COLO829 (cell line): Measurements from ENCODE around the gene IST1.
"Not testable (repeated sequence)": the region's sequence is repeated elsewhere in the genome, so short reads cannot be mapped to it uniquely, and the experiment has no call there.

Source experiments
- DNase-seq: peaks from one replicate; pipeline ENCODE4 v3.0.0; 2012; ENCODE audit warnings: low spot score

IST1 gene

GRCh38 chr16:71882505-71883167 is 12.7 kb upstream of the IST1 start:
- peak; percentile 60 for DNase-seq

GRCh38 chr16:71883168-71883848 is 12.0 kb upstream of the IST1 start:
- DNase-seq, result no peak

DNA sequence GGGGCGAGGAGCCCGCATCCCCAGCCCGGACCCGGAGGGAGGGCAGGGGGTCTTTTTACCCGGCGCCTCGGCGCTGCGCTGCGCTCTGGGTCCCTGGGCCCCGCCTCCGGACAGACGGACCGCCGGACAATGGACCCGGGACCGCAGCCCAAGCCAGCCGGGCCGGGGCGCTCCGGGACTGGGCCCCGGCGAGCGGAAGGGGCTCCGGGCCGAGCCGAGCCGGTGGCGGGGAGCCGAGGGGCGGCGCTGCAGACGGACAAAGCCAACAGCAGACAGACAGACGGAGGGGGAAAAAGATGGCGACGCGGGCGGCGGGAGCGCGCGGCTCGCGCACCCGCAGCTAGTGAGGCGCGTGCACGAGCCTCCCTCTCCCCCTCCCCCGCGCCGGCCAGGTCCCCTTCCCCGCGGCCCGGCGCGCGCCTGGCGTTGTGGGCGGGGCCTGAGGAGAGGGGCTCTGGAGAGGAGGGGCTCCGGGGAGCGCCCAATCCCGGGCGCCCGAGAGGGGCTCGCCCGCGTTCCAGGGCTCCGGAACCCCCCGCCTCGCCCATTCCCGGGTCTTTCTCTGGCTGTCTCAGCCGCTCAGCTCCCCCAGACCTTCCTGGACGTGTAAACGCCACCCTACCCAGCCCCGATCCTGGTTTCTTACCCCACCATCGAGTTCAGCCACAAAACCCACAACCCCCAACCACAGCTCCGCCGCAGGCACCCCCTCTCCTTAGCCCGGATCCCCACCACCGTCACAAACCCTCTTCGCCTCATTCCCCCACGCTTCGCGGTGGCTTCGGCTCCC is 11.3 kb upstream of the IST1 start, which contains the start of gene ZNF821:
Gene ZNF821 (minus strand): TSS at position 334 of the 790 bp plus-strand sequence. CDS start 4,236 bp downstream, outside the sequence.
- DNase-seq, result peak; percentile 59

DNA sequence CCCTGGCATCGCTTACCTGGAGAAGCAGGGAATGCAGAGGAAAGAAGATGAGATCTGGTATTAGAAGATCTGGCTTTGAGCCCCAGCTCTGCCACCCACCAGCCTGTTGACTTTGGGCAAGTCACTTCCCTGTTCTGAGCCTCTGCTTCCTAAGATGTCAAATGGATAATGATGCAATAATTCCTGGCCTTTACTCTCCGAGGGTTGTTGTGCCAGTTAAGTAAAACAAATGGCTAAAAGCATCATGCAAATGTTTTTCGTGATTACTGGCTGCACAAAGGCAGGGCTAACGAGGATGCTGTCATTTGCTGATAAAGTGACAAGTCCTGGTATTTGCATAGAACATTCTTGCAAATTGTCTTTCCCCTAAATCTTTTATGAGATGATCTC is 10.1 kb upstream of the IST1 start:
- no peak for DNase-seq

DNA sequence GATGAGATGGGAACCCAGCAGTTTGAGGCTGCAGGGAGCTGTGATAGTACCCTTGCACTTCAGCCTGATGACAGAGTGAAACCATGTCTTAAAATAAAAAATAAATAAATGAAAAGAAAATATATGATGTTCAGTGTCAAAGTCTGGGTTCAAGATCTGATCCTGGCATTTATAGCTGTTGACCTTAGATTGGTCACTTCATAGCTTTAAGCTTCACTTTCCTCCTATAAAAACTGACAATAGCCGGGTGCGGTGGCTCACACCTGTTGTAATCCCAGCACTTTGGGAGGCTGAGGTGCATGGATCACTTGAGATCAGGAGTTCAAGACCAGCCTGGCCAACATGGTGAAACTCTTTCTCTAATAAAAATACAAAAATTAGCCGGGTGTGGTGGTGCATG is 6.2 kb upstream of the IST1 start:
- no peak for DNase-seq

GRCh38 chr16:71893888-71894228 is 1.5 kb upstream of the IST1 start:
- no peak for DNase-seq

- DNase-seq, result no peak
Observed at GRCh38 chr16:71894229-71894920, 956 bp upstream of the IST1 start.

- DNase-seq, result no peak
Observed at GRCh38 chr16:71895679-71896365, 491 bp downstream of the IST1 start.

DNA sequence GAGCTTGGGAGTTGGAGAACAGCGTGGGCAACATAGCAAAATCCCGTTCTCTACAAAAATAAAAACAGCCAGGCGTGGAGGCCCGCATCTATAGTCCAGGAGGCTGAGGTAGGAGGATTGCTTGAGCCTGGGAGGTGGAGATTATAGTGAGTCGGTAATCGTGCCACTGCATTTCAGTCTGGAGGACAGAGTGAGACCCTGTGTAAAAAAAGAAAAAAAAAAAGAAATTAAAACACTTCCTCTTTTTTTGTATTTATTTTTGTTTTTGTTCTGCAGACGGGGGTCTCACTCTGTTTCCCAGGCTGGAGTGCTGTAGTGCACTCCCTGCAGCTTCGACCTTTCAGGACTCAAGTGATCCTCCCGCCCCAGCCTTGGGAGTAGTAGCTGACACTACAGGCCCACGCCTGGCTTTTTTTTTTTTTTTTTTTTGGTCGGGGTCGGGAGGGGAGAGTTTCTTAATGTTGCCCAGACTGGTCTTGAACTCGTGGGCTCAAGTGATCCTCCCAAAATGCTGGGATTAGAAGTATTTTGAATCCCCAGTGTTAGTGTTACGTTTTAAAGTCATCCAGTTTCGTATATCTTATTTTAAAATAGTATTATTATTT is 1.5 kb downstream of the IST1 start:
- no peak for DNase-seq

- DNase-seq, result no peak
Observed at GRCh38 chr16:71899171-71899570, 3.8 kb downstream of the IST1 start.

GRCh38 chr16:71902656-71903365 is 7.5 kb downstream of the IST1 start:
- DNase-seq, result no peak

GRCh38 chr16:71903608-71904007 is 8.3 kb downstream of the IST1 start:
- DNase-seq, result no peak

GRCh38 chr16:71904239-71904638 is 8.9 kb downstream of the IST1 start:
- DNase-seq, result no peak

GRCh38 chr16:71905765-71906164 is 10.4 kb downstream of the IST1 start:
- DNase-seq, result not testable (repeated sequence)

- no peak for DNase-seq
Observed at GRCh38 chr16:71911121-71911520, 15.8 kb downstream of the IST1 start.

GRCh38 chr16:71912534-71913275 is 17.4 kb downstream of the IST1 start:
- DNase-seq, result no peak

GRCh38 chr16:71914802-71915201 is 19.5 kb downstream of the IST1 start:
- no peak for DNase-seq

DNA sequence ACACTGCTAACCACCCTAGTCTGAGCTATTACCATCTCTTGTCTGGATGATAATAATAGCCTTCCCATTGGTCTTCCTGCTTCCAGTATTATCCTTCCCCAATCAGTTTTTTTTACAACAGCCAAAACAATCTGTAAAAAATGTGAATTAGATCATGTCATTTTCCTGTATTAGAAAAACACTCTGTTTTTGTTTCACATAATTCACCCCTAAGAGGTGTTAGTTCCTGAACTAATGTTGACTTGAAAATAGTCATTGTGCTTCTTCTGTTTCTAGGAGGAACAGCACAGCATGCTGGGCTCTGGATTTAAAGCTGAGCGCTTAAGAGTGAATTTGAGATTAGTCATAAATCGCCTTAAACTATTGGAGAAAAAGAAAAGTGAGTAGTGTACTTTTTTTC is 20.0 kb downstream of the IST1 start:
- DNase-seq, result no peak

DNA sequence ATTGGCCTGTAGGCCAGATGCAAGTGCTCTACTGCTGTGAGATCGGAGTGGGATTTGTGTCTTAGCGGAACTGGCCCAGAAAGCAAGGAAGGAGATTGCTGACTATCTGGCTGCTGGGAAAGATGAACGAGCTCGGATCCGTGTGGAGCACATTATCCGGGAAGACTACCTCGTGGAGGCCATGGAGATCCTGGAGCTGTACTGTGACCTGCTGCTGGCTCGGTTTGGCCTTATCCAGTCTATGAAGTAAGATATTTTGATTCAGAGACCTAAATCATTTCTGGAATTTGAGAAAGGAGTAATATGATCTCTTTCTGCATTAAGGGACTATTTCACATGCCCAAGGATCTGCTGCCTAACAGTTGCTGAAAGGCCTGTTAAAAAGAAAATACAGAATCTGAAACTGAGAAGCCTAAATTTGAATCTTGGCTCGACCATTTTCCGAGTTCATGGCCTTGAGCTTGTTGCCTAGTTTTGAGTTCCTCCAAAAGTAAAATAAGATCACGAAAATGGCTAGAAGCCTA is 21.1 kb downstream of the IST1 start:
- DNase-seq, result no peak

DNA sequence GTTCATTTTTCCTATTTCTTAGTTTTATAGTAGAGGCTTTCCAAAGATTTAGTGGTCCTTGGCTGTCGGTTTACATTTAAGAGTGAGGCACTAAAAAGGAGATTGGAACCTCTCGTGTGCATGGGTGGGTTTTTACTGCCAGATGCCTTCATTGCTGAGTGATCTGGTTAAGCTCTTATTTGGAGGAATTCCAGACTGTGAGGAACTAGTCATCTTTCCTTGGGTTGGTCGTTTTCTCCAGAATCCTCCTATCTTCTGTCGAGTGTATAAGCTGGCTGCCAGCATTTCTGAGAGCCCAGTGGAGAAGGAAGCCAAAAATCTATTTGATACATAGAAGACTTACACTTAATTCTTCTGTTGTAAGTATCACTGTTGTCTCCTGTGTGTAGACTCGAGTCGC is 22.6 kb downstream of the IST1 start:
- DNase-seq, result no peak
